GM12878 (cell line): Measurements from ENCODE around the gene RBPJL. TPM values are rescaled to one million over a fixed set of nuclear protein-coding genes. Genes with fewer than 3 reads are reported as not detected.

Experiments
- ATAC-seq: fragments of 200-7000 bp; cut with Tn5 transposase; 3 replicates; pipeline ENCODE4 v1.9.1; 2020; ENCODE audit warnings: mild to moderate bottlenecking, moderate library complexity
- BruUV-seq: library from RNA; stranded (reverse); fragments of 400-500 nt; replicated peaks from 2 replicates; lab custom pipeline; 2021; lab: Mats Ljungman, UMichigan
- CTCF ChIA-PET: fragments of 300-600 bp; sonication (Branson Sonifier 250); formaldehyde crosslinking; extraction: SDS; loops from one replicate; lab custom pipeline; 2021; ENCODE audit warnings: inconsistent platforms; lab: Yijun Ruan, JAX
- POLR2A ChIA-PET: fragments of 350-600 bp; formaldehyde crosslinking; extraction: SDS; loops from one replicate; lab custom pipeline; 2021; ENCODE audit warnings: inconsistent platforms; lab: Charles Lee
- RAD21 ChIA-PET: fragments of 300-600 bp; sonication (Branson Sonifier 250); formaldehyde crosslinking; loops from one replicate; lab custom pipeline; 2023; ENCODE audit warnings: antibody characterized with exemption; ENCODE audit not compliant: unreplicated experiment; lab: Charles Lee
- SMC1A ChIA-PET: fragments of 300-600 bp; sonication (Branson Sonifier 250); formaldehyde crosslinking; loops from one replicate; lab custom pipeline; 2023; ENCODE audit not compliant: unreplicated experiment, uncharacterized antibody; lab: Charles Lee
- DNase-seq: peaks from one replicate; pipeline ENCODE4 v3.0.0-alpha.2; 2011; ENCODE audit warnings: low read depth, low spot score
- FAIRE-seq: peaks from 3 replicates; lab custom pipeline; 2011; peaks lifted over from hg19 to GRCh38; lab: Jason Lieb, UNC
- H2AFZ ChIP-seq: 2 replicates; pipeline ENCODE4 v1.6.0; 2011; ENCODE audit warnings: low read depth, low read length, control low read depth; ENCODE audit not compliant: control insufficient read depth
- H3K27ac ChIP-seq: 2 replicates; pipeline ENCODE4 v1.5.1; 2011; ENCODE audit warnings: control low read depth; ENCODE audit not compliant: control insufficient read depth, insufficient read depth
- H3K27me3 ChIP-seq, 2 experiments: replicated peaks in 1 of 2; 2 replicates each; pipeline versions ENCODE4 v1.6.0 to v1.6.1; 2011; ENCODE audit warnings: low read length in 1 of 2; ENCODE audit not compliant: control insufficient read depth in 2 of 2, insufficient read depth in 2 of 2
- H3K36me3 ChIP-seq, 2 experiments: 2 replicates each; pipeline ENCODE4 v1.5.1; 2011; ENCODE audit warnings: low read length in 1 of 2; ENCODE audit not compliant: control insufficient read depth in 2 of 2, insufficient read depth in 2 of 2
- H3K4me1 ChIP-seq: 2 replicates; pipeline ENCODE4 v1.6.1; 2011; ENCODE audit warnings: mild to moderate bottlenecking, low read length, moderate library complexity, mixed read lengths; ENCODE audit not compliant: control insufficient read depth, insufficient read depth
- H3K4me2 ChIP-seq: 2 replicates; pipeline ENCODE4 v1.6.0; 2011; ENCODE audit warnings: control low read depth; ENCODE audit not compliant: control insufficient read depth, insufficient read depth
- H3K4me3 ChIP-seq: fragments of 200-600 bp; sonication (generic); 2 replicates; pipeline ENCODE4 v1.5.1; 2016
- H3K79me2 ChIP-seq: 2 replicates; pipeline ENCODE4 v1.6.0; 2011; ENCODE audit warnings: low read length; ENCODE audit not compliant: control insufficient read depth, insufficient read depth
- H3K9ac ChIP-seq: 2 replicates; pipeline ENCODE4 v1.8.0; 2011; ENCODE audit warnings: low read length, control low read depth, mixed read lengths; ENCODE audit not compliant: control insufficient read depth, insufficient read depth
- H3K9me3 ChIP-seq: replicated peaks from 3 replicates; pipeline ENCODE4 v1.5.1; 2011; ENCODE audit warnings: mild to moderate bottlenecking, low read length; ENCODE audit not compliant: control insufficient read depth, insufficient read depth
- H4K20me1 ChIP-seq: 2 replicates; pipeline ENCODE4 v1.6.0; 2011; ENCODE audit not compliant: control insufficient read depth, insufficient read depth
- BCL11A ChIP-seq: IDR thresholded peaks from 2 replicates; pipeline ENCODE4 v1.6.1; 2011; ENCODE audit warnings: low read depth, low read length
- BMI1 ChIP-seq: fragments of 450-650 bp; IDR thresholded peaks from 2 replicates; pipeline ENCODE4 v1.6.1; 2016; ENCODE audit warnings: mild to moderate bottlenecking, moderate library complexity, borderline replicate concordance
- E2F4 ChIP-seq: IDR thresholded peaks from 2 replicates; pipeline ENCODE4 v1.6.1; 2012; ENCODE audit warnings: low read depth, low read length, improper control_type of control experiment
- FOS ChIP-seq: IDR thresholded peaks from 3 replicates; pipeline ENCODE4 v1.6.1; 2011; ENCODE audit warnings: borderline replicate concordance; ENCODE audit not compliant: insufficient read length; ENCODE audit errors: extremely low read depth
- HDAC2 ChIP-seq: fragments of 200-600 bp; sonication (generic); IDR thresholded peaks from 2 replicates; pipeline ENCODE4 v1.6.1; 2017
- KDM1A ChIP-seq: fragments of 200-600 bp; sonication (generic); IDR thresholded peaks from 2 replicates; pipeline ENCODE4 v1.6.1; 2016; ENCODE audit warnings: borderline replicate concordance
- LARP7 ChIP-seq: fragments of 450-650 bp; IDR thresholded peaks from 2 replicates; pipeline ENCODE4 v1.6.1; 2017; ENCODE audit warnings: mild to moderate bottlenecking
- MLLT1 ChIP-seq: fragments of 450-650 bp; IDR thresholded peaks from 2 replicates; pipeline ENCODE4 v1.6.1; 2016; ENCODE audit warnings: mild to moderate bottlenecking
- NRF1 ChIP-seq: conservative IDR thresholded peaks from 2 replicates; pipeline ENCODE4 v1.6.1; 2011; ENCODE audit warnings: mild to moderate bottlenecking, low read depth, low read length, improper control_type of control experiment
- SREBF2 ChIP-seq: IDR thresholded peaks from 2 replicates; pipeline ENCODE4 v1.6.1; 2012; ENCODE audit warnings: mild to moderate bottlenecking, low read length
- SRF ChIP-seq, 2 experiments: IDR thresholded peaks; 2 replicates each; pipeline ENCODE4 v1.6.1; 2011; ENCODE audit warnings: low read depth in 2 of 2, low read length in 2 of 2, mild to moderate bottlenecking in 1 of 2, moderate library complexity in 1 of 2
- STAT3 ChIP-seq: IDR thresholded peaks from 2 replicates; pipeline ENCODE4 v1.6.1; 2011; ENCODE audit warnings: low read depth, low read length, improper control_type of control experiment
- ZBED1 ChIP-seq: IDR thresholded peaks from 2 replicates; pipeline ENCODE4 v1.6.1; 2016; ENCODE audit warnings: borderline replicate concordance
- ZNF274 ChIP-seq: IDR thresholded peaks from one replicate; pipeline ENCODE4 v1.8.0; 2011; ENCODE audit not compliant: insufficient read length, insufficient read depth
- ZZZ3 ChIP-seq: IDR thresholded peaks from 2 replicates; pipeline ENCODE4 v1.6.1; 2011; ENCODE audit warnings: low read depth; ENCODE audit not compliant: control insufficient read depth, insufficient read length
- WGBS: methylation state at CpG from one replicate; pipeline ENCODE4 v1.1.6; 2016; ENCODE audit warnings: low lambda C conversion rate; ENCODE audit not compliant: insufficient replicate concordance, insufficient coverage; ENCODE audit errors: missing lambda C conversion rate; 5-methylcytosine and 5-hydroxymethylcytosine counted together
- in situ Hi-C: fragments of 300-500 bp; cut with MboI; formaldehyde crosslinking; loops from 9 replicates; pipeline ENCODE4 v1.14.3; 2018; ENCODE audit warnings: mixed read lengths
- intact Hi-C: fragments of 100-400 bp; cut with micrococcal nuclease; formaldehyde crosslinking; loops from one replicate; pipeline ENCODE4 v1.14.2; 2022; ENCODE audit not compliant: unreplicated experiment
- polyA plus RNA-seq, 11 experiments: library from polyadenylated mRNA; depleted of rRNA in 4 of 11; unstranded in 6 of 11; stranded (reverse) in 5 of 11; fragments of >200 nt; fragmentation: Nextera tagmentation in 4 of 11; fragmentation: Illumina TruSeq in 1 of 11; extraction: Ambion mirVana in 4 of 11; extraction: Trizol in 1 of 11; gene quantifications; 1 replicate in 1 of 11; 2 replicates in 10 of 11; pipeline versions ENCODE4 v1.2.1 to v1.2.3, GENCODE V29; 2011 to 2016; ENCODE audit warnings: inconsistent platforms in 2 of 11, missing spikeins in 2 of 11, low read depth in 1 of 11
- total RNA-seq, 4 experiments: library from RNA; depleted of rRNA in 3 of 4; stranded (reverse); fragments of >200 nt in 3 of 4; fragmentation: Illumina TruSeq in 1 of 4; extraction: Trizol in 1 of 4; gene quantifications; 2 replicates each; pipeline versions ENCODE4 v1.2.1 to v1.2.3, GENCODE V29; 2013 to 2021
- TF ChIP-seq, protein P1 (sequence below): fragments of 150-350 bp; IDR thresholded peaks from 2 replicates; pipeline ENCODE4 v1.6.1; 2014; ENCODE audit warnings: mild to moderate bottlenecking, low read depth, low read length
- TF ChIP-seq, protein P2 (sequence below): IDR thresholded peaks from 2 replicates; pipeline ENCODE4 v1.6.1; 2012; ENCODE audit warnings: low read length, inconsistent platforms
- TF ChIP-seq, protein P3 (sequence below): IDR thresholded peaks from 2 replicates; pipeline ENCODE4 v1.6.1; 2012; ENCODE audit warnings: low read depth, low read length, improper control_type of control experiment

The RBPJL gene
- total and polyA plus RNA-seq, 10 of the 15 experiments (the other 5 are each of a cell fraction or from before 2014, with no cell fraction given), result 0.18 TPM; not detected in 9

DNA sequence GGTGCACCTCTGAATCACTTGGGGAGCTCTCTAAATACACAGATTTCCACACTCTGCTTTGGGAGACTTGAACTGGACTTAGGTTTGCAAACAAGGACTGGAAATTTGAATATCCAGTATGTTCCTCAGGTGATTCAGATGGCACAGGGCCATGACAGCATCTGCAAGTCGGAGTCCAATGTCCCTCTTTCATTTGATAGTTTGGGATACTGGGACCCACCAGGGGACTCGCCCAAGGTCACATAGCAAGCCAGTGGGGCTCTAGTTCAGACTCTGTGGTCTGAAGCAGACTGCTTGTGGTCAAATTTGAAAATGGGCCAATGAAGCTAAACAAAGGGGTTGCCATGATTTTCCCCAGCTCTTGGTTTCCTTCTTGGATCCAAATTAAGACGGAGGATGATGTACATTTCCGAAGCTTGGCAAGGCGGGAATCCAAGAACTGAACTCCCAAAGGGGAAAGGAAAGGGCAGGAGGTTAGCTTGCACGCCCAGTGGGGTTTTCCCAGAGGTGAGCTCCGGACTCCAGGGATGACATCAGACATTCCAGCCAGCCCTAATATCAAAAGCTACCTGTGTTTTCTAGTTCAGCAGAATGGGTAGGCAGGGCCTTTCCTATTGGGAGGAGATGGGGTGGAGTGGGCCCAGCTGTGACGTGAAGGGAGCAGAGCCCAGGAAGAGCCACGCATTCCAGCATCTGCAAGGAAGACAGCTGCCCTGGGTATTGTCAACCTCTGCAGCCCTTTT, 52.9 kb downstream of the RBPJL start:
- in situ Hi-C loops (loop anchor here (10.0 kb wide), 1 partner anchor 755 kb away; the partner anchor contains the start of gene CD40), intact Hi-C loops (no loop called here)
- FAIRE-seq, result no peak
- ChIA-PET RAD21 (interaction anchor here (0.8 to 17.6 kb wide), 7 partner anchors 9 to 90 kb away, joined by 3 to 394 read pairs (median 4); partner anchors contain the start of gene SDC4), SMC1A (interaction anchor here (0.7 to 19.8 kb wide), 7 partner anchors 9 to 411 kb away, joined by 3 to 440 read pairs (median 4); no protein-coding TSS in a partner anchor), CTCF (interaction anchor here (1.2 to 19.4 kb wide), 6 partner anchors 13 to 92 kb away, joined by 3 to 685 read pairs (median 77); no protein-coding TSS in a partner anchor), POLR2A (interaction anchor here (1.0 kb wide), 1 partner anchor 426 kb away, joined by 6 read pairs; no protein-coding TSS in a partner anchor)
- no peak for DNase-seq
- Histone ChIP-seq H3K79me2 (peaks cover 7% of the 10 kb centered on the region), H3K9ac (no peak overlapping the region), H2AFZ (no peak overlapping the region), H3K36me3 (no peaks in the 10 kb centered on the region), H3K27ac (no peak overlapping the region), H3K4me1 (peaks cover 23% of the 10 kb centered on the region), H3K9me3 (no peaks in the 10 kb centered on the region), H3K27me3 (no peaks in the 10 kb centered on the region), H3K4me3 (no peak overlapping the region), H3K4me2 (no peak overlapping the region), H4K20me1 (no peaks in the 10 kb centered on the region)
- WGBS, result 21% methylated on average over 9 of the region's 9 CpGs
- no peak for ATAC-seq
- BruUV-seq, result no TSS peak
- TF ChIP-seq ZNF274 (no peak), FOS (no peak), MLLT1 (no peak), KDM1A (no peak), BMI1 (no peak), LARP7 (no peak), ZBED1 (no peak), BCL11A (no peak), SREBF2 (no peak), ZZZ3 (no peak), HDAC2 (no peak), STAT3 (no peak), E2F4 (no peak), SRF (IDR thresholded peaks at IDR 0.05; ENCODE audit: low read depth in 2 of 2, low read length in 2 of 2) (no peak), NRF1 (no peak)
- TF ChIP-seq, protein P1, sequence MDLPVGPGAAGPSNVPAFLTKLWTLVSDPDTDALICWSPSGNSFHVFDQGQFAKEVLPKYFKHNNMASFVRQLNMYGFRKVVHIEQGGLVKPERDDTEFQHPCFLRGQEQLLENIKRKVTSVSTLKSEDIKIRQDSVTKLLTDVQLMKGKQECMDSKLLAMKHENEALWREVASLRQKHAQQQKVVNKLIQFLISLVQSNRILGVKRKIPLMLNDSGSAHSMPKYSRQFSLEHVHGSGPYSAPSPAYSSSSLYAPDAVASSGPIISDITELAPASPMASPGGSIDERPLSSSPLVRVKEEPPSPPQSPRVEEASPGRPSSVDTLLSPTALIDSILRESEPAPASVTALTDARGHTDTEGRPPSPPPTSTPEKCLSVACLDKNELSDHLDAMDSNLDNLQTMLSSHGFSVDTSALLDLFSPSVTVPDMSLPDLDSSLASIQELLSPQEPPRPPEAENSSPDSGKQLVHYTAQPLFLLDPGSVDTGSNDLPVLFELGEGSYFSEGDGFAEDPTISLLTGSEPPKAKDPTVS, result no peak
- TF ChIP-seq, protein P2, sequence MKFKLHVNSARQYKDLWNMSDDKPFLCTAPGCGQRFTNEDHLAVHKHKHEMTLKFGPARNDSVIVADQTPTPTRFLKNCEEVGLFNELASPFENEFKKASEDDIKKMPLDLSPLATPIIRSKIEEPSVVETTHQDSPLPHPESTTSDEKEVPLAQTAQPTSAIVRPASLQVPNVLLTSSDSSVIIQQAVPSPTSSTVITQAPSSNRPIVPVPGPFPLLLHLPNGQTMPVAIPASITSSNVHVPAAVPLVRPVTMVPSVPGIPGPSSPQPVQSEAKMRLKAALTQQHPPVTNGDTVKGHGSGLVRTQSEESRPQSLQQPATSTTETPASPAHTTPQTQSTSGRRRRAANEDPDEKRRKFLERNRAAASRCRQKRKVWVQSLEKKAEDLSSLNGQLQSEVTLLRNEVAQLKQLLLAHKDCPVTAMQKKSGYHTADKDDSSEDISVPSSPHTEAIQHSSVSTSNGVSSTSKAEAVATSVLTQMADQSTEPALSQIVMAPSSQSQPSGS, result no peak
- TF ChIP-seq, protein P3, sequence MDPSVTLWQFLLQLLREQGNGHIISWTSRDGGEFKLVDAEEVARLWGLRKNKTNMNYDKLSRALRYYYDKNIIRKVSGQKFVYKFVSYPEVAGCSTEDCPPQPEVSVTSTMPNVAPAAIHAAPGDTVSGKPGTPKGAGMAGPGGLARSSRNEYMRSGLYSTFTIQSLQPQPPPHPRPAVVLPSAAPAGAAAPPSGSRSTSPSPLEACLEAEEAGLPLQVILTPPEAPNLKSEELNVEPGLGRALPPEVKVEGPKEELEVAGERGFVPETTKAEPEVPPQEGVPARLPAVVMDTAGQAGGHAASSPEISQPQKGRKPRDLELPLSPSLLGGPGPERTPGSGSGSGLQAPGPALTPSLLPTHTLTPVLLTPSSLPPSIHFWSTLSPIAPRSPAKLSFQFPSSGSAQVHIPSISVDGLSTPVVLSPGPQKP, result no peak
